IPS-20b (cell line): ENCODE results near the gene MIEF1.
"Not testable (repeated sequence)": the region's sequence is repeated elsewhere in the genome, so short reads cannot be mapped to it uniquely, and the experiment has no call there.

ENCODE experiments used
- H3K27ac ChIP-seq: one replicate; pipeline ENCODE4 v1.5.1; 2013; ENCODE audit warnings: low read length
- H3K27me3 ChIP-seq: 2 replicates; pipeline ENCODE4 v1.6.1; 2013; ENCODE audit warnings: mild to moderate bottlenecking, low read length, inconsistent platforms; ENCODE audit not compliant: insufficient read depth
- H3K36me3 ChIP-seq: 2 replicates; pipeline ENCODE4 v1.6.1; 2013; ENCODE audit warnings: low read depth, mild to moderate bottlenecking, inconsistent platforms, low read length, moderate library complexity; ENCODE audit not compliant: insufficient read depth
- H3K4me1 ChIP-seq: 2 replicates; pipeline ENCODE4 v1.6.1; 2013; ENCODE audit warnings: mild to moderate bottlenecking, control low read depth, inconsistent platforms, low read length, moderate library complexity; ENCODE audit not compliant: insufficient read depth
- H3K4me3 ChIP-seq: 2 replicates; pipeline ENCODE4 v1.5.1; 2013; ENCODE audit warnings: mild to moderate bottlenecking, low read length, inconsistent platforms
- H3K9ac ChIP-seq: 2 replicates; pipeline ENCODE4 v1.6.1; 2013; ENCODE audit warnings: low read depth, mild to moderate bottlenecking, inconsistent platforms, low read length, moderate library complexity
- H3K9me3 ChIP-seq: 2 replicates; pipeline ENCODE4 v1.6.1; 2013; ENCODE audit warnings: mild to moderate bottlenecking, low read depth, low read length, inconsistent platforms; ENCODE audit not compliant: insufficient read depth

The MIEF1 gene

GRCh38 chr22:39507021-39507420 lies 4.9 kb downstream of the MIEF1 start:
- not testable (repeated sequence) for H3K27ac ChIP-seq, H3K4me3 ChIP-seq, H3K9ac ChIP-seq, H3K9me3 ChIP-seq, H3K4me1 ChIP-seq
- peaks cover 88% of the 10 kb centered on the region for H3K27me3 ChIP-seq
- H3K36me3 ChIP-seq: peaks cover 71% of the 10 kb centered on the region

DNA sequence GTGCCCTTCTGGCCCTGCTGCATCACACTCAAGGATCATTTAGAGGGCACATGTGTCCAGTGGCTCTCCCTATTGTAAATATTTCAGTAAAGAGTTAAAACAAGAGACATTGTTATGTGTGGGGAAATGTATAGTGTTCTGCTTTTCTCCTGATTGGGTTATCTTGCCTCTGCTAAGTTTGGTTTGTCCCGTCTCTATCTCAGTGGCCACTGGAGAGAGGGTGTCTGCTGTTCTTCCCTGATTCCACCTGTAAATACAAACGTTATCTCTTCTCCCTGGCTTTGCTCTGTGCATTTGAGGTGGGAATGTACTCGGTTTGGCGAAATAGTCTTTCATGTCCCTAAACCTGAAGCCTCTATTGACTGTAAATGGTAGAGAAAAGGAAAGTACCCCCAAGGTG lies 6.3 kb downstream of the MIEF1 start:
- H3K9ac ChIP-seq: no peak overlapping the region
- H3K9me3 ChIP-seq: no peaks in the 10 kb centered on the region
- peaks cover 80% of the 10 kb centered on the region for H3K36me3 ChIP-seq
- H3K4me1 ChIP-seq: no peaks in the 10 kb centered on the region
- no peak overlapping the region for H3K27ac ChIP-seq
- no peak overlapping the region for H3K4me3 ChIP-seq
- H3K27me3 ChIP-seq: peaks cover 96% of the 10 kb centered on the region

GRCh38 chr22:39510529-39511149 lies 8.5 kb downstream of the MIEF1 start:
- no peak overlapping the region for H3K9ac ChIP-seq
- H3K27ac ChIP-seq: no peak overlapping the region
- H3K4me1 ChIP-seq: no peaks in the 10 kb centered on the region
- no peak overlapping the region for H3K4me3 ChIP-seq
- peaks cover 86% of the 10 kb centered on the region for H3K36me3 ChIP-seq
- no peaks in the 10 kb centered on the region for H3K9me3 ChIP-seq
- H3K27me3 ChIP-seq: peaks cover 99% of the 10 kb centered on the region

DNA sequence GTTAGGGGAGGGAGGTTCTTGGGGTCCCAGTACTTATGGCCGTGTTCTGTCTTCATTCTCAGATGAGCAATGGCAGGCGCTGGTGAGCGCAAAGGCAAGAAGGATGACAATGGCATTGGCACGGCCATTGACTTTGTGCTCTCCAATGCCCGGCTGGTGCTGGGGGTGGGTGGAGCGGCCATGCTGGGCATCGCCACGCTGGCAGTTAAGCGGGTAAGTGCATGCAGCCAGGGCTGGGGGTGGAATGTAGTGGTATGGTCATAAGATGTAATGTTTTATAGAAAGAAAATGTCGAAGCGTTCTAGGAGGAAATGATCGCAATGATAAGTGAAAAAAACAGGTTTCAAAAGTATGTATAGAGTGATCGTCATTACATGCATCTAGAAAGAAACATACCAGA lies 9.1 kb downstream of the MIEF1 start:
- Histone ChIP-seq H3K27ac (no peak overlapping the region), H3K9me3 (no peaks in the 10 kb centered on the region), H3K36me3 (peaks cover 86% of the 10 kb centered on the region), H3K4me3 (no peak overlapping the region), H3K9ac (no peak overlapping the region), H3K4me1 (no peaks in the 10 kb centered on the region), H3K27me3 (peaks cover 97% of the 10 kb centered on the region)

DNA sequence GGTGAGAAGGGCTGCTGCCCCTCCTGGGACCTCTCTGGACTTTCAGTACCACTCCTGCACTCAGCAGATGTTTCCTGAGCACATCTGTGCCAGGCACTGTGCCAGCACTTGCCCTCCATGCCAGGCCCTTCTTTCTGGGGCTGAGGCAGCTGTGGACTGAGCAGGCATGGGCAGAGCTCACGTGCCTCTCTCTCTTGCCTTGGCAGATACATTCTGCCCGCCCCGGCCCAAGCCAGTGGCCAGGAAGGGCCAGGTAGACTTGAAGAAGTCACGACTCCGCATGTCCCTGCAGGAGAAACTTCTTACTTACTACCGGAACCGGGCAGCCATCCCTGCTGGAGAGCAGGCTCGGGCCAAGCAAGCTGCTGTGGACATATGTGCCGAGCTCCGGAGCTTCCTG lies 9.9 kb downstream of the MIEF1 start:
- no peak overlapping the region for H3K27ac ChIP-seq

GRCh38 chr22:39513791-39514190 lies 11.7 kb downstream of the MIEF1 start:
- no peak overlapping the region for H3K27ac ChIP-seq
- no peak overlapping the region for H3K4me3 ChIP-seq
- H3K27me3 ChIP-seq: peaks cover 83% of the 10 kb centered on the region
- H3K9ac ChIP-seq: no peak overlapping the region
- no peaks in the 10 kb centered on the region for H3K4me1 ChIP-seq
- no peaks in the 10 kb centered on the region for H3K9me3 ChIP-seq
- peaks cover 72% of the 10 kb centered on the region for H3K36me3 ChIP-seq

More for the DNA sequence above, 9.9 kb downstream of the MIEF1 start:
- H3K36me3 ChIP-seq: peaks cover 84% of the 10 kb centered on the region
- no peak overlapping the region for H3K9ac ChIP-seq
- no peaks in the 10 kb centered on the region for H3K4me1 ChIP-seq
- H3K4me3 ChIP-seq: no peak overlapping the region
- peaks cover 93% of the 10 kb centered on the region for H3K27me3 ChIP-seq
- H3K9me3 ChIP-seq: no peaks in the 10 kb centered on the region

- Histone ChIP-seq H3K36me3 (peaks cover 66% of the 10 kb centered on the region), H3K4me3 (no peak overlapping the region)
These were observed 12.4 kb downstream of the MIEF1 start for GRCh38 chr22:39514373-39514973.

DNA sequence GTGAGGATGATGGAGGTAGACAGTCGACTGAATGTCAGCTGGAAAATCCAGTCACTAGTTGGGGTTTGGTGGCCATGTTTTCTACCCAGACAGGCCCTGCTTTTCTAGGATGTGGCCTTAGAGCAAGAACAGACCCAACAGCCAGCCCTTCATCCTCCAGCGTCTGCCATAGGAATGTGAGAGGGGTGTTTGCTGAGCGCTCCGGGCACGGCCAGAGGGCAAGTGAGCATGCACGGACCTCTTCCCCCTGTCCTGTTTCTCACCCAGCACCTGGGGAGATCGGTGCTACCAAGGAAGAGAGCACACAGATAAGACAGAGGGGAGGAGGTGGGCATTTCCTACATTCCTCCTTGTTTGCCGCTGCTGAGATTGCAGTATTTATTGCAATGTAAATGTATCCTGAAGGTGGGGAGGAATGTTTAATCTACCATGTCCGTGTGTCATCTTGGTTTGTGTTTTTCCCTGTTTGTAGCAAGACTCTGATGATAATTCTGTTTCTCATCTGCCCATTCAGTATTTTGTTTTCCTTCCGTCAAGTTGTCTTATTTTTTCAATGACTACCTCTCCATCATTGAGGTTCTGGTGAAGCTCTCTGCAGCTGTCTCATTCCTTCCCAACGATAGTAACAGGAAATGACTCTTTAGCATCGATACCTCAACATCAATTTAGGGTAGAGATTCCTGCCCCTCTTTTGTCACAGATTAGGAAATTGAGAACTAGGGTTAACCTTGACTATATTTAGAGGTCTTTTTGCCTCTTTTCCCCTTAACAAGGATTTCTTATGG lies 13.4 kb downstream of the MIEF1 start:
- no peak overlapping the region for H3K4me3 ChIP-seq
- no peaks in the 10 kb centered on the region for H3K4me1 ChIP-seq
- no peaks in the 10 kb centered on the region for H3K9me3 ChIP-seq
- no peak overlapping the region for H3K27ac ChIP-seq
- H3K9ac ChIP-seq: no peak overlapping the region
- H3K36me3 ChIP-seq: peaks cover 60% of the 10 kb centered on the region
- peaks cover 66% of the 10 kb centered on the region for H3K27me3 ChIP-seq

More at GRCh38 chr22:39514373-39514973, 12.4 kb downstream of the MIEF1 start:
- Histone ChIP-seq H3K27ac (no peak overlapping the region), H3K27me3 (peaks cover 76% of the 10 kb centered on the region), H3K9ac (no peak overlapping the region), H3K9me3 (no peaks in the 10 kb centered on the region), H3K4me1 (no peaks in the 10 kb centered on the region)

DNA sequence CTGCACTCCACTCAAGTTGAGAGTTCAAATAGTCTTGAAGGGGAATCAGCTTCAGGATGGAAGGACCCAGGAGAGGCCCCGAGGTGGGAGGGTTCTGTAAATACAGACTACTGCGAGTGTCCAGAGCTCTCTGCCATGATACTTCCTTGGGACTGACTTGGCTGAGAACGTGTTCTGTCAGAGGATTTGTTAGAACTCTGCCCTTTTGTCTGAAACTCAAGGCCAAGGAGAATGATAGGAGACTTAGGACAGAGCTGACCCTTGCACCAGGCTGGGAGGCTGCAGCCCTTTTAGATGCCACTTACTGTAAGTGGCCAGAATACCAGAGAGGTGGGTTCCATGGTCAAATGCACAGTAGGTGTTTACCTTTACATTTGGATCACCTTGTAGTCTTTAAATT lies 15.4 kb downstream of the MIEF1 start:
- Histone ChIP-seq H3K4me1 (peaks cover 4% of the 10 kb centered on the region; the same call in 1 of the 2 replicates), H3K9me3 (no peaks in the 10 kb centered on the region), H3K9ac (no peak overlapping the region), H3K27ac (no peak overlapping the region), H3K4me3 (no peak overlapping the region), H3K36me3 (peaks cover 57% of the 10 kb centered on the region), H3K27me3 (peaks cover 46% of the 10 kb centered on the region)

DNA sequence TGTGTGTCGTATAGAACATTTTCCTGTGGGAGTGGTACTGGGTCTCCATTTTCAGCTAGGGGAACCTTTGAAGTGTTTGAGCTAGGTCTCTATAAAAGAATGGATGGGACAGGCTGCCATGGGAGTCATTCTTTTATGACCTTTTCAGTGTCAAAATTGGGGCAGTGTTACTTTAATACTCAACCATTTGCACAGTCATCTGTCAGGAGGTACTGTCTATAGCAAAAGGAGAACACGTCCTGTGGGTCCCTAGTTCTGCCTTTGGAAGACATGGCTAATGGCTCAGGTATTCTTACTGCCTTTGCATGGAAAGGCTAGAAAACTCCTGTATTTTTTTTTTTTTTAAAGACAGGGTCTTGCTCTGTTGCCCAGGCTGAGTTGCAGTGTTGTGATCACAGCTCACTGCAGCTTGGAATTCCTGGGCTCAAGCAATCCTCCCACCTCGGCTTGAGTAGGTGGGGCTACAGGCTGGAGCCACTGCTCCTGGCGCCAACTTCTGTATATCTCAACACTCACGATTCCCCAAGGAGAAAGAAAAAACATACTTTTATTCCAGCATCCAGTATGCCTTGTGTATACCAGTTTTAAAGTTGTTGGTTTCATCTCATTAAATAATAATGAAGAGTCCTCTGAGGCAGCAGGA lies 16.2 kb downstream of the MIEF1 start:
- Histone ChIP-seq H3K4me3 (0 out of 2 replicates have a peak overlapping the region, but pooled peaks have one; percentile 93), H3K36me3 (peaks cover 61% of the 10 kb centered on the region)

DNA sequence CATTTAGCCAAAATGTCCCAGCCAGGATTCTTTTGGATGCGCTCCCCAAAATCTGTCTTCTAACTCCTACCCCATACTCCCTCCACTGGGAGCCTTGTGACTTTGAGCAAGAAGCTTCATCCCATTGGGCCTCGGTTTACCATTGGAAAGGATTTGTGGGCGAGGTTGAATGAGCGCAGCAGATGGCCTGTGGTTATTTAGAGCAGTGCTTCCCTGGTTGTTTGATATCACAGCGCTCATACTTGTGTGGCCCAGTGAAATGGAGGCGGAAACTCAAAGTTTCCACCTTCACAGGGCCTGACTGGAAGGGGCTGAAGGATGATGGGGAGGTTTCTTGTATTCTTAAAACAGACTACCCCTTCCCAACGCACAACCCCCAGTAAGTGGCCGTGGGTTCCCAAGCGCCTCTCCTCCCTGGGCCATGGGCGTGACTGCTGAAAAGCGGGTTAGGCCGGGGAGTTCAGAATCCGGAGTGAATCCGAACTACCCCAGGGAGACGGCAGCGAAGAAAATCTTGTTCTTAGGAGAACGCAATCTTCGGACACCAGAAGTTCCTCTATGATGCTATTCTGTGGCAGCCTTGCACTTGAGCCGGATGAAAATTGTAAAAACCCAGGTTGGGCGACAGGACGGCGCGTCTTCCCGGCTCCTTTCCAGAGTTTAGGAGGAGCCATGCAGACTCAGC lies 17.0 kb downstream of the MIEF1 start:
- Histone ChIP-seq H3K4me1 (peaks cover 4% of the 10 kb centered on the region; the same call in 1 of the 2 replicates), H3K9me3 (no peaks in the 10 kb centered on the region), H3K4me3 (peak overlapping the region; percentile 93), H3K27ac (peak overlapping the region; percentile 79), H3K27me3 (peaks cover 30% of the 10 kb centered on the region), H3K9ac (peak overlapping the region; percentile 92), H3K36me3 (peaks cover 59% of the 10 kb centered on the region)

More for the DNA sequence above, 16.2 kb downstream of the MIEF1 start:
- H3K9ac ChIP-seq: peak overlapping the region; percentile 92; the same call in 1 of the 2 replicates
- peaks cover 38% of the 10 kb centered on the region for H3K27me3 ChIP-seq
- H3K27ac ChIP-seq: no peak overlapping the region
- peaks cover 4% of the 10 kb centered on the region; the same call in 1 of the 2 replicates for H3K4me1 ChIP-seq
- no peaks in the 10 kb centered on the region for H3K9me3 ChIP-seq
